RPMI8226 (cell line): Measurements from ENCODE around the gene STAP1.

Source experiments
- DNase-seq: peaks from one replicate; pipeline ENCODE4 v3.0.0-alpha.2; 2015

Gene STAP1

GRCh38 chr4:67565284-67565683 lies 6.8 kb downstream of the STAP1 start:
- no peak for DNase-seq

- DNase-seq: no peak
Measured at GRCh38 chr4:67566335-67566734, 7.8 kb downstream of the STAP1 start.

GRCh38 chr4:67568820-67569219 lies 10.3 kb downstream of the STAP1 start:
- DNase-seq: no peak

- DNase-seq: no peak
Measured at GRCh38 chr4:67570537-67570936, 12.0 kb downstream of the STAP1 start.

GRCh38 chr4:67571975-67572374 lies 13.4 kb downstream of the STAP1 start:
- no peak for DNase-seq

- DNase-seq: no peak
Measured at GRCh38 chr4:67573193-67573592, 14.7 kb downstream of the STAP1 start.

GRCh38 chr4:67575232-67576058 lies 16.9 kb downstream of the STAP1 start:
- DNase-seq: peak; percentile 79

GRCh38 chr4:67576059-67576466 lies 17.5 kb downstream of the STAP1 start:
- DNase-seq: no peak

- peak; percentile 14 for DNase-seq
Measured at GRCh38 chr4:67576538-67576937, 18.0 kb downstream of the STAP1 start.

GRCh38 chr4:67580577-67580976 lies 22.1 kb downstream of the STAP1 start:
- no peak for DNase-seq

GRCh38 chr4:67581208-67581857 lies 22.8 kb downstream of the STAP1 start:
- DNase-seq: no peak

GRCh38 chr4:67581913-67582312 lies 23.4 kb downstream of the STAP1 start:
- no peak for DNase-seq

GRCh38 chr4:67584496-67584895 lies 26.0 kb downstream of the STAP1 start:
- no peak for DNase-seq

GRCh38 chr4:67587156-67587555 lies 28.6 kb downstream of the STAP1 start:
- DNase-seq: no peak

GRCh38 chr4:67593741-67594175 lies 35.2 kb downstream of the STAP1 start:
- DNase-seq: no peak

GRCh38 chr4:67603310-67604028 lies 44.9 kb downstream of the STAP1 start:
- DNase-seq: no peak

GRCh38 chr4:67604029-67604381 lies 45.5 kb downstream of the STAP1 start:
- DNase-seq: no peak

- DNase-seq: no peak
Measured at GRCh38 chr4:67604749-67605148, 46.2 kb downstream of the STAP1 start.

- peak; percentile 23 for DNase-seq
Measured at GRCh38 chr4:67608027-67608426, 49.5 kb downstream of the STAP1 start.

- no peak for DNase-seq
Measured at GRCh38 chr4:67614186-67614585, 55.7 kb downstream of the STAP1 start.

- DNase-seq: no peak
Measured at GRCh38 chr4:67615119-67615518, 56.6 kb downstream of the STAP1 start.

GRCh38 chr4:67616478-67616877 lies 58.0 kb downstream of the STAP1 start:
- no peak for DNase-seq

- DNase-seq: peak; percentile 2
Measured at GRCh38 chr4:67624939-67625338, 66.4 kb downstream of the STAP1 start.

- no peak for DNase-seq
Measured at GRCh38 chr4:67632492-67632891, 74.0 kb downstream of the STAP1 start.
